ENCODE measurements around the gene OR8D4. TPM values are rescaled to one million over a fixed set of nuclear protein-coding genes. Genes with fewer than 3 reads are reported as not detected.

OR8D4 gene
- total RNA-seq, 1 donor from 2014 or later = not detected

DNA sequence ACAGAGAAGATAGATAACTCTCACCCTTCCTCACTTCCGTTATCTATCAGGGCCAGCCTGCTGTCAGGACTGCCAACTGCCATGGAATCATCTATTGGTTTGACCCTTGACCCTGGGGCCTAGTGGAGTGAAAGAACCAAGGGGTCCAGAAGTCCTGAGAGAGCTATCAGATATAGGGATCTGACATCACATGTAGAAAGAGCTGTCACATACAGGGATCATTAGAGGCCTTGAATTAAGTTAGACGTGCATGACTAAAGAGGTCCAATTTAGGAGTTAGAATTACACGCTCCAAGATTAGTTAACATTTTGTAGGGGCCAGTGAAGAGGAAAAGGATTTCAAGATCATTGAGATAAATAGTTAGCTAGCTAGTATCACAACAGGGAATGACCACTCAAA, 16.4 kb upstream of the OR8D4 start, which contains the start of gene TMEM225:
TMEM225 (minus strand) TSS at position 101 of the 400 bp plus-strand sequence. CDS start 245 bp downstream, outside the sequence.
- TF ChIP-seq, protein P1, sequence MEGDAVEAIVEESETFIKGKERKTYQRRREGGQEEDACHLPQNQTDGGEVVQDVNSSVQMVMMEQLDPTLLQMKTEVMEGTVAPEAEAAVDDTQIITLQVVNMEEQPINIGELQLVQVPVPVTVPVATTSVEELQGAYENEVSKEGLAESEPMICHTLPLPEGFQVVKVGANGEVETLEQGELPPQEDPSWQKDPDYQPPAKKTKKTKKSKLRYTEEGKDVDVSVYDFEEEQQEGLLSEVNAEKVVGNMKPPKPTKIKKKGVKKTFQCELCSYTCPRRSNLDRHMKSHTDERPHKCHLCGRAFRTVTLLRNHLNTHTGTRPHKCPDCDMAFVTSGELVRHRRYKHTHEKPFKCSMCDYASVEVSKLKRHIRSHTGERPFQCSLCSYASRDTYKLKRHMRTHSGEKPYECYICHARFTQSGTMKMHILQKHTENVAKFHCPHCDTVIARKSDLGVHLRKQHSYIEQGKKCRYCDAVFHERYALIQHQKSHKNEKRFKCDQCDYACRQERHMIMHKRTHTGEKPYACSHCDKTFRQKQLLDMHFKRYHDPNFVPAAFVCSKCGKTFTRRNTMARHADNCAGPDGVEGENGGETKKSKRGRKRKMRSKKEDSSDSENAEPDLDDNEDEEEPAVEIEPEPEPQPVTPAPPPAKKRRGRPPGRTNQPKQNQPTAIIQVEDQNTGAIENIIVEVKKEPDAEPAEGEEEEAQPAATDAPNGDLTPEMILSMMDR (conservative IDR thresholded peaks at IDR 0.05; ENCODE audit: low read depth, low read length) = no peak

DNA sequence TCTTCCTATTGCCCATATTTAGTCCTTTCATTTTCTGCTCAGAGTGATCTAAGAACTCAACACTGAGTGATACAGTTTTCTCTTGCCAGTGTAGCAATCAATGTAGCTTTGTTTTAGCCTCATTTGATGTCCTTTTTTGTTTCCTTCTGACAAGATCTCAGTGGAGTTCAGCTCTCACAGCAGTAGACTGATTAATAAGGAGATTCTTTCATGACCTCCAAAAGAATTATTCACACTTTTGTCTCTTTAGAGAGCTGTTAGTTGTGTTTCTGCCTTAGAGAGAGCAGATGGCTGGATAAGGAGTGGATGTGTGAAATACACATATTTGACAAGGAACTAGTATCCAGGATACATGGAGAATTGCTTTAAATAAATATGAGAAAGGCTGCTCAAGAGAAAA, 9.9 kb upstream of the OR8D4 start:
- TF ChIP-seq, protein P1 (conservative IDR thresholded peaks at IDR 0.05; ENCODE audit: low read depth, low read length) = no peak
- H3K4me3 ChIP-seq (ENCODE audit: low read depth, low read length) = no peak overlapping the region
- DNase-seq (ENCODE audit: low read depth) = no peak

More for the DNA sequence above, 16.4 kb upstream of the OR8D4 start, which contains the start of gene TMEM225:
- H3K4me3 ChIP-seq (ENCODE audit: low read depth, low read length) = no peak within 1 kb of the TSS
- DNase-seq (ENCODE audit: low read depth) = no peak

GRCh38 chr11:123899792-123900191, 2.2 kb upstream of the OR8D4 start:
- DNase-seq (ENCODE audit: low read depth) = no peak

GRCh38 chr11:123903932-123904331, 2.0 kb downstream of the OR8D4 start:
- TF ChIP-seq, protein P1 (conservative IDR thresholded peaks at IDR 0.05; ENCODE audit: low read depth, low read length) = no peak
- no peak for DNase-seq (ENCODE audit: low read depth)
- H3K4me3 ChIP-seq (ENCODE audit: low read depth, low read length) = no peak overlapping the region

More at GRCh38 chr11:123899792-123900191, 2.2 kb upstream of the OR8D4 start:
- TF ChIP-seq, protein P1 (conservative IDR thresholded peaks at IDR 0.05; ENCODE audit: low read depth, low read length) = no peak
- no peak overlapping the region for H3K4me3 ChIP-seq (ENCODE audit: low read depth, low read length)

GRCh38 chr11:123904932-123905331, 3.0 kb downstream of the OR8D4 start:
- DNase-seq (ENCODE audit: low read depth) = no peak
- TF ChIP-seq, protein P1 (conservative IDR thresholded peaks at IDR 0.05; ENCODE audit: low read depth, low read length) = no peak

DNA sequence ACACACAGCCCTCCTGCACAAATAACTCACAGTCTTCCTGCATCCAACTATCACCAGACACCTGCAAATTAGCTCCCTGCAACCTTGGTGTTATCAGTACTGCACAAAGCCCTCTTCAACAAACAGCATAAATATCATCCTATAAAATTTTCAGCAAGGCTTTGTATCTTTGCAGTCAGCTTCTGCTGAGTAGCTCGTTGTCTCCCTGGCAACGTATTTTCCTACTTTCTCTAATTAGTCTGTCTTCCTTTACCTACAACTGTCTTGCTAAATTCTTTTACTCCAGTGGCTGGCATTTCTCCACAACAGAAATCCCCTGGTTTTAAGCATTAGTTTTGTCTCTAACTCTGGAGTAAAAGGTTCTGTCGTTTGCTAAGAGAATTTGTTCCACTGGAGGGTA, 3.9 kb downstream of the OR8D4 start:
- DNase-seq (ENCODE audit: low read depth) = no peak
- no peak overlapping the region for H3K4me3 ChIP-seq (ENCODE audit: low read depth, low read length)
- TF ChIP-seq, protein P1 (conservative IDR thresholded peaks at IDR 0.05; ENCODE audit: low read depth, low read length) = no peak

More at GRCh38 chr11:123904932-123905331, 3.0 kb downstream of the OR8D4 start:
- H3K4me3 ChIP-seq (ENCODE audit: low read depth, low read length) = no peak overlapping the region

DNA sequence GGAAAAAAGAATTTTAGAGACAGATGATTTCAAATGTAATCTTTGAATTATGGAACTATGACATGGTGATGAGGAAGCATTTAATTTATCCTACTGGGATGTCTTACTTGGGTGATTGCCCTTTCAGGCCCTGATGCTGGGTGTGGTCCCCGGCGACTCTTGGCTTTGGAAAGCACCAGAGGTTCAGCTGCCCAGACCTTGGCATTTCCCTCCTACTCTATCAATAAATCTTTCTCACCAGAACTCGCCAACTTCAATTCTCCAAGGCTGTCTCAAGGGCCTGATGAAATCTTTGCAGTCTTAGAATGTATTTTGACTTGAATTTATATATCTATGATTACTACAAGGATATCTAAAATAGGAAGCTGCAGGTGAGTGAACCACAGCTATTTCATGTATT, 19.0 kb downstream of the OR8D4 start:
- no peak for DNase-seq (ENCODE audit: low read depth)
- H3K4me3 ChIP-seq (ENCODE audit: low read depth, low read length) = no peak overlapping the region
- TF ChIP-seq, protein P1 (conservative IDR thresholded peaks at IDR 0.05; ENCODE audit: low read depth, low read length) = no peak

Data from epithelial cell of proximal tubule (primary cell).